HG03521 (cell line): ENCODE measurements around the gene GRIN1.

Experiments
- ATAC-seq: cut with Tn5 transposase; IDR thresholded peaks from one replicate; pipeline ENCODE4 v1.9.1; 2021; ENCODE audit warnings: mild to moderate bottlenecking, moderate library complexity; ENCODE audit not compliant: unreplicated experiment

The GRIN1 gene

GRCh38 chr9:137173796-137174664 lies 35.1 kb downstream of the GRIN1 start:
- ATAC-seq = no peak

GRCh38 chr9:137174722-137175293 lies 35.9 kb downstream of the GRIN1 start:
- ATAC-seq = no peak

- ATAC-seq = no peak
Measured at GRCh38 chr9:137175345-137175961, 36.5 kb downstream of the GRIN1 start.

GRCh38 chr9:137176302-137177182 lies 37.6 kb downstream of the GRIN1 start:
- no peak for ATAC-seq

GRCh38 chr9:137178201-137178938 lies 39.4 kb downstream of the GRIN1 start:
- ATAC-seq = no peak

- no peak for ATAC-seq
Measured at GRCh38 chr9:137178939-137179630, 40.1 kb downstream of the GRIN1 start.

- no peak for ATAC-seq
Measured at GRCh38 chr9:137179761-137180160, 40.8 kb downstream of the GRIN1 start.

- ATAC-seq = no peak
Measured at GRCh38 chr9:137180491-137180890, 41.5 kb downstream of the GRIN1 start.

- no peak for ATAC-seq
Measured at GRCh38 chr9:137181680-137182079, 42.7 kb downstream of the GRIN1 start.

- ATAC-seq = no peak
Measured at GRCh38 chr9:137182836-137183235, 43.9 kb downstream of the GRIN1 start.

GRCh38 chr9:137183980-137184595 lies 45.1 kb downstream of the GRIN1 start:
- ATAC-seq = no peak

- no peak for ATAC-seq
Measured at GRCh38 chr9:137184881-137185660, 46.1 kb downstream of the GRIN1 start.

- ATAC-seq = no peak
Measured at GRCh38 chr9:137185921-137186320, 47.0 kb downstream of the GRIN1 start.

GRCh38 chr9:137186385-137186784 lies 47.4 kb downstream of the GRIN1 start:
- ATAC-seq = no peak

GRCh38 chr9:137187386-137187785 lies 48.4 kb downstream of the GRIN1 start:
- no peak for ATAC-seq

- ATAC-seq = peak; percentile 2
Measured at GRCh38 chr9:137188086-137188489, 49.1 kb downstream of the GRIN1 start.

GRCh38 chr9:137188490-137189296 lies 49.7 kb downstream of the GRIN1 start, which contains the start of the genes ANAPC2 and SSNA1:
TSS of gene ANAPC2 (minus strand) at chr9:137188560. CDS start at chr9:137188532, 28 bp downstream.
TSS of gene SSNA1 (plus strand) at chr9:137188676. CDS start at chr9:137188727, 51 bp downstream.
- ATAC-seq = peak; percentile 76
